Smooth muscle cell (in vitro differentiated cells): ENCODE data around the gene KIF3C. TPM values are rescaled to one million over a fixed set of nuclear protein-coding genes. Genes with fewer than 3 reads are reported as not detected.

Experiments
- DNase-seq: peaks from one replicate; lab custom pipeline; 2025; ENCODE audit not compliant: unreplicated experiment; lab: John Stamatoyannopoulos, UW
- H2AFZ ChIP-seq: fragments of 200-600 bp; sonication (generic); 2 replicates; pipeline ENCODE4 v1.6.0; 2016; ENCODE audit warnings: antibody characterized with exemption, low read depth, mild to moderate bottlenecking
- H3F3A ChIP-seq: fragments of 200-600 bp; sonication (generic); 2 replicates; pipeline ENCODE4 v1.6.0; 2017; ENCODE audit warnings: antibody characterized with exemption, low read depth
- H3K27ac ChIP-seq: fragments of 200-600 bp; sonication (generic); 2 replicates; pipeline ENCODE4 v1.5.1; 2016; ENCODE audit warnings: low read depth, mild to moderate bottlenecking
- H3K27me3 ChIP-seq: fragments of 200-600 bp; sonication (generic); 2 replicates; pipeline ENCODE4 v1.6.1; 2016; ENCODE audit warnings: low read depth, mild to moderate bottlenecking
- H3K36me3 ChIP-seq: fragments of 200-600 bp; sonication (generic); 2 replicates; pipeline ENCODE4 v1.5.1; 2016; ENCODE audit warnings: low read depth
- H3K4me1 ChIP-seq: fragments of 200-600 bp; sonication (generic); 2 replicates; pipeline ENCODE4 v1.5.1; 2016; ENCODE audit warnings: low read depth
- H3K4me2 ChIP-seq: fragments of 200-600 bp; sonication (generic); 2 replicates; pipeline ENCODE4 v1.6.0; 2016; ENCODE audit warnings: mild to moderate bottlenecking
- H3K4me3 ChIP-seq: fragments of 200-600 bp; sonication (generic); 2 replicates; pipeline ENCODE4 v1.5.1; 2016; ENCODE audit warnings: mild to moderate bottlenecking
- H3K79me2 ChIP-seq: fragments of 200-600 bp; sonication (generic); 2 replicates; pipeline ENCODE4 v1.6.0; 2016; ENCODE audit warnings: low read depth, mild to moderate bottlenecking
- H3K9ac ChIP-seq: fragments of 200-600 bp; sonication (generic); 2 replicates; pipeline ENCODE4 v1.6.0; 2016; ENCODE audit warnings: low read depth
- H3K9me3 ChIP-seq: fragments of 200-600 bp; sonication (generic); replicated peaks from 2 replicates; pipeline ENCODE4 v1.5.1; 2016; ENCODE audit warnings: low read depth
- H4K20me1 ChIP-seq: fragments of 200-600 bp; sonication (generic); 2 replicates; pipeline ENCODE4 v1.6.0; 2016; ENCODE audit warnings: low read depth
- WGBS: methylation state at CpG from one replicate; pipeline ENCODE4 v1.1.7; 2016; ENCODE audit warnings: low lambda C conversion rate; 5-methylcytosine and 5-hydroxymethylcytosine counted together
- polyA plus RNA-seq: library from polyadenylated mRNA; unstranded; fragments of >200 nt; fragmentation: Nextera tagmentation; extraction: Ambion mirVana; gene quantifications from 2 replicates; pipeline ENCODE4 v1.2.1, GENCODE V29; 2016
- total RNA-seq: library from RNA; depleted of rRNA; stranded (reverse); fragments of >200 nt; gene quantifications from 2 replicates; pipeline ENCODE4 v1.2.3, GENCODE V29; 2014
- TF ChIP-seq, protein P1 (sequence below): fragments of 200-600 bp; sonication (generic); IDR thresholded peaks from 2 replicates; pipeline ENCODE4 v1.5.1; 2017; ENCODE audit warnings: borderline replicate concordance, mild to moderate bottlenecking, antibody characterized with exemption; ENCODE audit not compliant: insufficient read depth, poor library complexity, severe bottlenecking

Gene KIF3C
- total and polyA plus RNA-seq, 2 experiments from 2014 or later = 14.7 to 18.9 TPM

DNA sequence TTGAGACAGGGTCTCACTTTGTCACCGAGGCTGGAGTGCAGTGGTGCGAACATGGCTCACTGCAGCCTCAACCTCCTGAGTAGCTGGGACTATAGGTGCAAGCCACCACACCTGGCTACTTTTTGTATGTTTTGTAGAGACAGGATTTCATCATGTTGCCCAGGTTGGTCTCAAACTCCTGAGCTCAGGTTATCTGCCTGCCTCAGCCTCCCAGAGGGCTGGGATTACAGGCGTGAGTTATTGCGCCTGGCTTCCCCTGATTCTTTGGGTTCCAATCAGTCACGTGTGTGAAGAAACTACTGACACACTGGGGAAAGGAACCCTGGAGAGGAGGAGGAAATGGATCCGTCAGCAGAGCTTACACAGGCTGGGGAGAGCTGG is 29.3 kb upstream of the KIF3C start:
- Histone ChIP-seq H2AFZ (no peak overlapping the region), H3K9me3 (no peaks in the 10 kb centered on the region), H3K27ac (peak overlapping the region; percentile 79), H3K4me3 (no peak overlapping the region), H3K36me3 (no peaks in the 10 kb centered on the region), H4K20me1 (no peaks in the 10 kb centered on the region), H3K79me2 (no peaks in the 10 kb centered on the region), H3K9ac (no peak overlapping the region), H3F3A (peaks cover 4% of the 10 kb centered on the region), H3K4me2 (peak overlapping the region; percentile 60), H3K4me1 (peaks cover 15% of the 10 kb centered on the region), H3K27me3 (no peaks in the 10 kb centered on the region)
- TF ChIP-seq, protein P1, sequence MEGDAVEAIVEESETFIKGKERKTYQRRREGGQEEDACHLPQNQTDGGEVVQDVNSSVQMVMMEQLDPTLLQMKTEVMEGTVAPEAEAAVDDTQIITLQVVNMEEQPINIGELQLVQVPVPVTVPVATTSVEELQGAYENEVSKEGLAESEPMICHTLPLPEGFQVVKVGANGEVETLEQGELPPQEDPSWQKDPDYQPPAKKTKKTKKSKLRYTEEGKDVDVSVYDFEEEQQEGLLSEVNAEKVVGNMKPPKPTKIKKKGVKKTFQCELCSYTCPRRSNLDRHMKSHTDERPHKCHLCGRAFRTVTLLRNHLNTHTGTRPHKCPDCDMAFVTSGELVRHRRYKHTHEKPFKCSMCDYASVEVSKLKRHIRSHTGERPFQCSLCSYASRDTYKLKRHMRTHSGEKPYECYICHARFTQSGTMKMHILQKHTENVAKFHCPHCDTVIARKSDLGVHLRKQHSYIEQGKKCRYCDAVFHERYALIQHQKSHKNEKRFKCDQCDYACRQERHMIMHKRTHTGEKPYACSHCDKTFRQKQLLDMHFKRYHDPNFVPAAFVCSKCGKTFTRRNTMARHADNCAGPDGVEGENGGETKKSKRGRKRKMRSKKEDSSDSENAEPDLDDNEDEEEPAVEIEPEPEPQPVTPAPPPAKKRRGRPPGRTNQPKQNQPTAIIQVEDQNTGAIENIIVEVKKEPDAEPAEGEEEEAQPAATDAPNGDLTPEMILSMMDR = no peak
- no peak for DNase-seq
- WGBS = 61% methylated on average over 6 of the region's 6 CpGs

DNA sequence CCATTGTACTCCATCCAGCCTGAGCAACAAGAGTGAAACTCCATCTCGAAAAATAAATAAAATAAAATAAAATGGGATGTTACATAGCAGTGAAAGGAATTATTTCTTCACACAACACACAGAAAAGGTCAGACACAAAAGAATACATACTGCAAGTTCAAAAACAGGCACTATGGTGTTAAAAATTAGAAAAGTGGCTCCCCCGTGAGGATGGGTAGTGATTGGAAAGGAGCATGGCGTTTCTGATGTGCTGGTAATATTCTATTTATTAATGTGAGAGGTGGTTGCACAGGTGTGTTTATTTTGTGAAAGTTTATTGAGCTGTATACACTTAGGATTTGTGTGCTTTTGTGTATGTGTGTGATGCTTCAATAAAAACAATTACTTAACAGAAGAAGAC is 28.6 kb upstream of the KIF3C start:
- WGBS = 90% methylated on average over 3 of the region's 3 CpGs
- Histone ChIP-seq H3K79me2 (no peaks in the 10 kb centered on the region), H3K9me3 (no peaks in the 10 kb centered on the region), H3K27ac (peak overlapping the region; percentile 79), H3K4me2 (no peak overlapping the region), H3K4me1 (peaks cover 15% of the 10 kb centered on the region), H3F3A (peaks cover 4% of the 10 kb centered on the region), H2AFZ (no peak overlapping the region), H3K27me3 (no peaks in the 10 kb centered on the region), H3K4me3 (no peak overlapping the region), H3K36me3 (no peaks in the 10 kb centered on the region), H4K20me1 (no peaks in the 10 kb centered on the region), H3K9ac (no peak overlapping the region)
- DNase-seq = no peak
- TF ChIP-seq, protein P1 = no peak

DNA sequence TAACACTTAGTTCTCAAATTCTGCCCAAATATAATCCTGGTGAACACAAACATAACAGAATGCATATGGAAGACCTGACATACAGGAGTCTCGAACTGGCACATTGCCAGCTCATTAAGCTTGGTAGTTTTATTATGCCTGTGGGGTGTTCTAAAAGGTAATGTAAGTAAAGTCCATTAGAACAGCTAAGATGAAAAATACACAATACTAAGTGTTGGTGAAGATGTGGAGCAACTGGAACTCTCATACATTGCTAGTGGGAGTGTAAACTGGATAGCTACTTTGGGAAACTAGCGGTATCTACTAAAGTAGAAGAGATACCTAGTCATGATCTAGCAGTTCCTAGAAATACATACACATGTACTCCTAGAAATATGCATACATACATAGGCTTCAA is 27.3 kb upstream of the KIF3C start:
- H3K9me3 ChIP-seq = no peaks in the 10 kb centered on the region
- H3K4me2 ChIP-seq = no peak overlapping the region
- no peaks in the 10 kb centered on the region for H3K27me3 ChIP-seq
- H3K4me3 ChIP-seq = no peak overlapping the region
- H4K20me1 ChIP-seq = no peaks in the 10 kb centered on the region
- H3K27ac ChIP-seq = peak overlapping the region; percentile 61
- no peak for DNase-seq
- peaks cover 4% of the 10 kb centered on the region for H3F3A ChIP-seq
- TF ChIP-seq, protein P1 = no peak
- 94% methylated on average over 2 of the region's 2 CpGs for WGBS
- H3K9ac ChIP-seq = no peak overlapping the region
- no peaks in the 10 kb centered on the region for H3K36me3 ChIP-seq
- H2AFZ ChIP-seq = no peak overlapping the region
- H3K79me2 ChIP-seq = no peaks in the 10 kb centered on the region
- H3K4me1 ChIP-seq = peaks cover 15% of the 10 kb centered on the region

DNA sequence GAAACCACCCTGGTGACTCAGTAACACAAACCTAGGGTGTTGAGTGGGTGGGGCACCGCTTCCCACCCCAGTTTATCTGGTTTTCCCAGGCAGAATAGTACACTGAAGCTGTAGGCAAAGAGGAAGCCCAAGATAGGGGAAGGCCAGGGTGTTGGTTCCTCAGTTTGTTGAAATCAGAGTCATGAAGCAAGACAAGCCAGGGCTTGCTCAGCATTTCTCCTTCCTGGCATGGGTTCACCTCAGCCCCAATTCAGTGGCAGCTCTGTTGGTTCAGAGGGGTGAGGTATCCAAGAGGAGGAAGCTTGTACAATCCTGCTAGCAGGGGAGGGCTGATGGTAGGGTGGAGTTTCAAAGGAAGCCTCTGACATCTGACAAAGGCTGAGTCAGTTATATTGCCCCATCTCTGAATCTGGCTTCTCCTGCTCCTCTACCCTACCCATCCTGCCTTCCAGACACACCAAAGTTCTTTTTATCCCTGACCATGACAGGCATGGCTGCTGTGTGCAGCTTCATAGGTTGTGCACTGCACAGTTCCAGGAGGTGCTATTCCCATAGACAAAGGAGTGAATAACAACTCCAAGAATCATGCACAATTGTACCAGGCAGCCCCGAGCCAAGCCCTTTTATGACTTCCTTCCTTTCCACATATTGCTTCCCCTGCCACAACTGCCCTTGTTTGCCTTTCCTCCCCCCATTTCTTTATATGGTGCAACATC is 26.7 kb upstream of the KIF3C start:
- Histone ChIP-seq H3K4me2 (no peak overlapping the region), H2AFZ (peak overlapping the region; percentile 29), H3K27ac (peak overlapping the region; percentile 61), H3K9me3 (no peaks in the 10 kb centered on the region), H4K20me1 (no peaks in the 10 kb centered on the region), H3K4me3 (no peak overlapping the region), H3K36me3 (no peaks in the 10 kb centered on the region), H3F3A (peaks cover 4% of the 10 kb centered on the region), H3K27me3 (no peaks in the 10 kb centered on the region), H3K4me1 (peaks cover 15% of the 10 kb centered on the region), H3K9ac (no peak overlapping the region), H3K79me2 (no peaks in the 10 kb centered on the region)
- DNase-seq = no peak
- 64% methylated on average over 2 of the region's 2 CpGs for WGBS
- TF ChIP-seq, protein P1 = no peak
